H9 (cell line): ENCODE measurements around the gene PFDN4. TPM values are rescaled to one million over a fixed set of nuclear protein-coding genes. Genes with fewer than 3 reads are reported as not detected.

ENCODE experiments used
- DNase-seq: peaks from one replicate; pipeline ENCODE4 v3.0.0-alpha.2; 2017
- H2AFZ ChIP-seq: one replicate; pipeline ENCODE4 v1.6.1; 2013; ENCODE audit warnings: mild to moderate bottlenecking, low read length, control low read depth, moderate library complexity
- H2AK5ac ChIP-seq: 2 replicates; pipeline ENCODE4 v1.6.1; 2013; ENCODE audit warnings: low read length, control low read depth, mixed read lengths; ENCODE audit not compliant: insufficient read length
- H2BK120ac ChIP-seq: one replicate; pipeline ENCODE4 v1.6.1; 2013; ENCODE audit warnings: low read depth, mild to moderate bottlenecking, low read length, control low read depth, inconsistent platforms; ENCODE audit not compliant: poor library complexity, severe bottlenecking
- H2BK12ac ChIP-seq: 2 replicates; pipeline ENCODE4 v1.6.1; 2013; ENCODE audit warnings: low read length, control low read depth, mixed read lengths, low read depth; ENCODE audit not compliant: insufficient read length
- H2BK15ac ChIP-seq: 2 replicates; pipeline ENCODE4 v1.6.1; 2013; ENCODE audit warnings: low read depth, low read length, control low read depth
- H2BK20ac ChIP-seq: one replicate; pipeline ENCODE4 v1.6.1; 2013; ENCODE audit warnings: low read depth, mild to moderate bottlenecking, low read length, control low read depth, inconsistent platforms; ENCODE audit not compliant: poor library complexity, severe bottlenecking
- H2BK5ac ChIP-seq: 2 replicates; pipeline ENCODE4 v1.6.1; 2013; ENCODE audit warnings: low read length, control low read depth, mixed read lengths; ENCODE audit not compliant: insufficient read length
- H3K14ac ChIP-seq: 2 replicates; pipeline ENCODE4 v1.6.1; 2013; ENCODE audit warnings: low read length, control low read depth; ENCODE audit not compliant: insufficient read depth
- H3K18ac ChIP-seq: 2 replicates; pipeline ENCODE4 v1.6.1; 2013; ENCODE audit warnings: low read depth, mild to moderate bottlenecking, mixed read lengths, low read length, control low read depth; ENCODE audit not compliant: insufficient read length
- H3K23ac ChIP-seq: 2 replicates; pipeline ENCODE4 v1.6.1; 2013; ENCODE audit warnings: low read length, control low read depth, mixed read lengths, low read depth; ENCODE audit not compliant: insufficient read length
- H3K23me2 ChIP-seq: 2 replicates; pipeline ENCODE4 v1.6.1; 2013; ENCODE audit warnings: low read depth, mild to moderate bottlenecking, mixed read lengths, low read length, control low read depth; ENCODE audit not compliant: insufficient read length, poor library complexity, severe bottlenecking
- H3K27ac ChIP-seq: 2 replicates; pipeline ENCODE4 v1.5.1; 2013; ENCODE audit warnings: low read length, control low read depth, mixed read lengths, low read depth; ENCODE audit not compliant: insufficient read length
- H3K27me3 ChIP-seq: 2 replicates; pipeline ENCODE4 v1.6.1; 2013; ENCODE audit warnings: low read length, control low read depth, inconsistent platforms; ENCODE audit not compliant: insufficient read depth
- H3K4ac ChIP-seq: 2 replicates; pipeline ENCODE4 v1.6.1; 2013; ENCODE audit warnings: low read depth, mild to moderate bottlenecking, control low read depth, inconsistent platforms, low read length, moderate library complexity
- H3K4me1 ChIP-seq: 2 replicates; pipeline ENCODE4 v1.6.1; 2013; ENCODE audit warnings: low read length, control low read depth, inconsistent platforms; ENCODE audit not compliant: insufficient read depth
- H3K4me2 ChIP-seq: 2 replicates; pipeline ENCODE4 v1.6.1; 2013; ENCODE audit warnings: low read length, control low read depth, mixed read lengths; ENCODE audit not compliant: insufficient read length, insufficient read depth
- H3K56ac ChIP-seq: 2 replicates; pipeline ENCODE4 v1.6.1; 2013; ENCODE audit warnings: low read depth, mild to moderate bottlenecking, mixed read lengths, low read length, control low read depth; ENCODE audit not compliant: insufficient read length
- H3K79me1 ChIP-seq: 2 replicates; pipeline ENCODE4 v1.6.1; 2013; ENCODE audit warnings: low read depth, mild to moderate bottlenecking, moderate library complexity, low read length, control low read depth, inconsistent platforms; ENCODE audit not compliant: insufficient read depth, poor library complexity, severe bottlenecking
- H3K79me2 ChIP-seq: 2 replicates; pipeline ENCODE4 v1.6.1; 2013; ENCODE audit warnings: low read length, control low read depth, inconsistent platforms; ENCODE audit not compliant: insufficient read depth
- H3K9ac ChIP-seq: 2 replicates; pipeline ENCODE4 v1.6.1; 2013; ENCODE audit warnings: low read length, control low read depth, mixed read lengths; ENCODE audit not compliant: insufficient read length; ENCODE audit errors: extremely low read depth
- H3K9me3 ChIP-seq: one replicate; pipeline ENCODE4 v1.6.1; 2013; ENCODE audit warnings: low read depth, low read length, inconsistent platforms; ENCODE audit not compliant: control insufficient read depth
- H3T11ph ChIP-seq: one replicate; pipeline ENCODE4 v1.6.1; 2013; ENCODE audit warnings: mild to moderate bottlenecking, low read length, control low read depth, inconsistent platforms
- H4K20me1 ChIP-seq: one replicate; pipeline ENCODE4 v1.6.1; 2013; ENCODE audit not compliant: control insufficient read depth, insufficient read length, insufficient read depth
- H4K5ac ChIP-seq: 2 replicates; pipeline ENCODE4 v1.6.1; 2013; ENCODE audit warnings: low read depth, mild to moderate bottlenecking, mixed read lengths, low read length, control low read depth; ENCODE audit not compliant: insufficient read length
- H4K8ac ChIP-seq: replicated peaks from 2 replicates; pipeline ENCODE4 v1.6.1; 2013; ENCODE audit warnings: low read length, control low read depth, mixed read lengths, low read depth; ENCODE audit not compliant: insufficient read length
- H4K91ac ChIP-seq: 2 replicates; pipeline ENCODE4 v1.6.1; 2013; ENCODE audit warnings: low read depth, mild to moderate bottlenecking, moderate library complexity, mixed read lengths, low read length, control low read depth; ENCODE audit not compliant: insufficient read length
- H3K27ac Mint-ChIP-seq, 3 experiments: 2 replicates in 2 of 3; 3 replicates in 1 of 3; pipeline ENCODE4 v1.8.0; 2020 to 2021; ENCODE audit warnings: mixed read lengths in 3 of 3, mild to moderate bottlenecking in 1 of 3, moderate library complexity in 1 of 3
- H3K27me3 Mint-ChIP-seq: 2 replicates; pipeline ENCODE4 v1.8.0; 2021; ENCODE audit warnings: low read depth, mild to moderate bottlenecking, moderate library complexity, mixed read lengths
- H3K36me3 Mint-ChIP-seq, 3 experiments: 2 replicates in 2 of 3; 3 replicates in 1 of 3; pipeline ENCODE4 v1.8.0; 2020 to 2021; ENCODE audit warnings: low read depth in 3 of 3, mixed read lengths in 3 of 3; ENCODE audit not compliant: insufficient read depth in 1 of 3
- H3K4me1 Mint-ChIP-seq, 2 experiments: 2 replicates each; pipeline ENCODE4 v1.8.0; 2020; ENCODE audit warnings: mixed read lengths in 2 of 2
- H3K4me3 Mint-ChIP-seq, 2 experiments: 2 replicates in 1 of 2; 3 replicates in 1 of 2; pipeline ENCODE4 v1.8.0; 2020 to 2021; ENCODE audit warnings: mild to moderate bottlenecking in 2 of 2, mixed read lengths in 2 of 2, moderate library complexity in 1 of 2
- H3K9me3 Mint-ChIP-seq, 2 experiments: 2 replicates in 1 of 2; 3 replicates in 1 of 2; pipeline ENCODE4 v1.8.0; 2020; ENCODE audit warnings: mild to moderate bottlenecking in 2 of 2, mixed read lengths in 2 of 2, moderate library complexity in 1 of 2
- CTCF ChIP-seq: fragments of 200-600 bp; sonication (generic); conservative IDR thresholded peaks from 3 replicates; pipeline ENCODE4 v1.8.0; 2021; ENCODE audit warnings: antibody characterized with exemption, mild to moderate bottlenecking
- WGBS: extraction: QIAGEN DNeasy Blood & Tissue Kit; methylation state at CpG from one replicate; pipeline ENCODE4 v1.1.7; 2013; ENCODE audit warnings: missing lambda C conversion rate, low lambda C conversion rate, mixed read lengths; ENCODE audit not compliant: insufficient read length; ENCODE audit errors: extremely low coverage; 5-methylcytosine and 5-hydroxymethylcytosine counted together
- total RNA-seq: library from RNA; stranded (reverse); gene quantifications from 2 replicates; pipeline ENCODE4 v1.2.1, GENCODE V29; 2021

PFDN4 gene
- total RNA-seq, 1 experiment from 2014 or later, result 73.6 TPM

DNA sequence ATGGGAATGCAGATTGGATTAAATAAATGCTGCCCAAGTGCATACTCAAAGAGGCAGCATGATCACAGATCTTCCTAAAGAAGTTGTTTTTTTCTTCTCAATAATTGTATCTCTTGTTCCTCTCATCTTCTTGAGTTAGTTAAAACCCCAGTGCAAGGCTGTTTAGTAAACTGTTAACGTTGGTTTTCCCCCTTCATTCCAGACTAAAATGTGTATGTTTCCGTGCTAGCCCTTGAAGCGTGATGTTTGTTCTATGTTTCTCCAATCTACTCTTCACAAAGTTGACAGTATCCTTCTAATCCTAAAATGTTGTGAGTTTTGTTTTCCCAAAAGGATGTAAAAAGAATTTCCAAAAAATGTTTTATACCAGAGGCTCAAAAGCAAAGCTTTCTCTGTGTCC is 49.7 kb upstream of the PFDN4 start:
- Histone ChIP-seq H3K9ac (no peak overlapping the region), H3K4ac (no peak overlapping the region), H3K23ac (no peak overlapping the region), H4K5ac (no peak overlapping the region), H2BK15ac (no peak overlapping the region), H3K56ac (no peak overlapping the region), H2BK12ac (no peak overlapping the region), H3K23me2 (no peaks in the 10 kb centered on the region), H2BK120ac (no peak overlapping the region), H3K79me1 (no peaks in the 10 kb centered on the region), H4K91ac (no peak overlapping the region), H3K27ac (no peak overlapping the region), H2BK5ac (no peak overlapping the region), H3K9me3 (no peaks in the 10 kb centered on the region), H3K27me3 (no peaks in the 10 kb centered on the region), H2AK5ac (no peak overlapping the region), H4K8ac (no peak overlapping the region), H3K79me2 (no peaks in the 10 kb centered on the region), H2BK20ac (no peak overlapping the region), H3K4me1 (no peaks in the 10 kb centered on the region), H3K14ac (no peak overlapping the region), H3K18ac (no peak overlapping the region), H3T11ph (no peak overlapping the region), H4K20me1 (no peaks in the 10 kb centered on the region), H3K4me2 (no peak overlapping the region), H2AFZ (no peak overlapping the region)
- Mint-ChIP-seq H3K4me1 (no peaks in the 10 kb centered on the region), H3K36me3 (no peaks in the 10 kb centered on the region), H3K4me3 (no peak overlapping the region), H3K27me3 (no peaks in the 10 kb centered on the region), H3K27ac (no peak overlapping the region), H3K9me3 (no peaks in the 10 kb centered on the region)
- TF ChIP-seq CTCF, result no peak
- no CpG with 5 or more reads among the region's 3 CpGs for WGBS
- DNase-seq, result no peak
